ENCODE results near the gene CHCHD6.

CHCHD6 gene

DNA sequence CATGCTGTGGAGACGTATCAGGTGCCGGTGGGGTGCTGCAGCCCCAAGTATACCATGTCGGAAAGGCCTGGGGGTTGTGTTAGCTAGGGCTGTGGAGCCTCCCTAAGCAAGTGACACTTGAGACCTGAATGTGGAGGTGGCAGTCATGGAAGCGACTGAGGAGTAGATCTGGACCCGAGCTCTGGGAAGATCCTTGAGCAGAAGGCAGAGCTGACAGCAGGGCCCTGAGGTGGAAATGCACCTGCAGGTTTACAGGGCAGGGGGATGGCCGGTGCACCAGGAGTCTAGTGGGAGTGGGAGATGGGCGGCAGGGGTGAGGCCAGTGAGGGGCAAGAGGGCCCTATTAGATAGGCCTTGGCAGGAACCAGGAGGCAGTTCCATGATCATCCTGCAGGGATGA is 187.1 kb downstream of the CHCHD6 start:
- FAIRE-seq (no peak), DNase-seq (ENCODE audit: low spot score) (no peak)

DNA sequence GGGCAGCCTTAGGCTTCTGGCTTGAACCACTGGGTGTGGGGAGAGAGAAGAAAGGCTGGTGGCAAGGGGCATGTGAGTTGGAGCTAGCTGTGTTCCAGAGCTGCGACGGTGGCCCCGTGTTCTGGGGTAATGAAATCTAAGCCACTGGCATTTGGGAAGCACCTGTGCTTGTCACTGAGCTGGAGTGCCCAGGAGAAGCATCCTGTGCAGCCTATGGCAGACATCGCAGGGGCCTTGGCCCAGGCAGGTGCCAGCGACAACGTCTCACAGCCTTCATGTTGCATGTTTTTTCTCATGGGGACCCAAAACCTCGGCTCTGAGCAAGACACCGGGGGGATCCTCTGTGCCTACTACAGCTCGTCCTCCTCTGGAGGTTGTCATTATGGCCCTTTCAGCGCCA is 187.8 kb downstream of the CHCHD6 start:
- no peak for FAIRE-seq
- no peak for DNase-seq (ENCODE audit: low spot score)

DNA sequence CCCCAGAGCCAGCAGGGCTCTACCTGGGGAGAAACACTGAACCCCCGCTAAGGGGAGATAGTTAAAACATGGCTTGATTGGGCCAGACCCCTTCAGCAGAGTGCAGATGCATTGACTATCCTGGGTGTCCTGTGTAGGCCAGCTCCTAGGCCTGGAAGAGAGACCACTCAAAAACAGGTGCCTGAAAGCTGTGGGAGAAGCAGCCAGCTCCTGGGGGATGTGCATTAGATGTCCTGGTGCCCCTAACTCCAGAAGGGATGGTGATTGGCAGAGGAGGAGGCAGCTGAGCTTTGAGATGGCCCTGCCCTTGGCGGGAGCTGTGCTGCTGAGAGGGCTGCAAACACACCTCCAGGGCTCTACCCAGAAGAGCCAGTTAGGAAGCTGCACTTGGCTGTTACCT is 189.6 kb downstream of the CHCHD6 start:
- FAIRE-seq (no peak), DNase-seq (ENCODE audit: low spot score) (no peak)

DNA sequence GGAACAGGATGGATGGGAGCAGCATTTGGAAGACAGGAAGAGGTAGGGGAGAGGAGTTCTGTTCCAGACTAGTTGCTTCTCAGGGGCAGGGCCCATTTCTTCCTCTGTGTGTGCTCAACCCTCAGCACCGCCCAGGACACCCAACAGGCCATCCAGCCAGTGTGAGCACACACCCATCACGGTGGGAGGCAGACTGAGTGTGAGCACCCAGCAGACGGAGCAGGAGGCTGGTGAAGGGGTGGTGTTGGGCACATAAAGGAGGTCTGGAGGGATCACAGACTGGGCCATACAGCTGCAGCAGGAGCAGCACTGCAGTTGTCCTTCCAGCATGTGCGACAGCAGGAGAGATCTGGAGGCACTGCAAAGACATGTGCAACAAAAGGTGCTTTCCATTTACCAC is 190.4 kb downstream of the CHCHD6 start:
- FAIRE-seq (no peak), DNase-seq (ENCODE audit: low spot score) (no peak)

DNA sequence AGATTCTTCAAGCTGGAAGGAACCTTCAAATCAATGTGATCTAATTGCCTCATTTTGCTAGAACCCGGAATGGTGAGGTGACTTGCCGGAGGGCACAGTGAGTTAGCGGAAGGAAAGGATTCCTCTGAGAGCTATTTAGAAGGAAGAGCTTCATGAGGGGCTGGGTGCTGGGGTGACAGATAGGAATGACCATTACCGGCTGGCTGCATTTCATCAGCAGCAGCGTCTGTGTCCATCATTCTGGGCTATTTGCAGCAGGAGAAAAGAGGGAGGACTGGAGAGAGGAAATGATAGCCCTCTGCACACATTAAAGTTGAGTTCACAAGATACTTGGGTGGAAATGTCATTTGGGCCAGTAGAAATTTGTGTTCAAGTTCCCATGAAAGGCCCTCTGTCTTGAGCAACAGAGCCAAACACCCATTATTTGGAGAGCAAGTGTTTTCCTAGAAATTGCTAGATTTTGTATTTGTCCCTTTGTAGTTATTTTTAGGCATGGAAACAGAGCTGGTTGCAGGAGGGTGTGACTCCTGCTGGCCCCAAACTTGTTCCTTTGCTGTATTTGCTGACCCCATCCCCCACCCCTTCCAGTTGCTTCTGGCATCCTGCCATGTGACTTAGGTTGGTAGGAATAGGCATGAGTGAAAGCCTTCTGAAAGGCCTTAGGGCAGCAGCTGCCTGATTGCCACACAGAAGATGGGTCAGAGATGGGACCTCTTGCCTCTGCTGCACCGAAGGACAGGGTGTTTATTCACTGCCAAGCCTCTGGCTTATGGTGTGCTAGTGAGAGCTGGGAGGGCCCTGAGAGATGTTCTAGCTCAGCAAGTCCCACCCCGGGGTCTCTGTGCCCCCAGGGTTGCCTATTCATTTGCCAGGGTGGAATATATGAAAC is 191.4 kb downstream of the CHCHD6 start:
- FAIRE-seq (no peak), DNase-seq (ENCODE audit: low spot score) (no peak)

DNA sequence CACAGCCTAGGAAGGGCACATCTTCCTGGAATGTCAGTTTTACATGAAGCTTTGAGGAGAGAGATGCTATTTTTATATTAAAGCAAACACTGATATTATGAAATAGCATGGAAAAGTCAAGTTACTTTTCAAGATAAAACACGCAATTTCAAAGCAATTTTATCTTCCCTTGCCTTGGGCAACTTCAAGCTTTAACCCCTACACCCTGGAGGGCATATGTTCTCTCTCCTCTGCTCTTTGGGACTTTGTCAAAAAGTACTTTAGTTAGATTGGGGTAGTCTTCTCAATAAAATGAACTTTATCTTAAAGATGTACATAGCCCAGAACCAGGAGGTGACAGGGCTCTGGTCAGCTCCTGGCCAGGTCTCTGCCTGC is 192.0 kb downstream of the CHCHD6 start:
- FAIRE-seq (no peak), DNase-seq (ENCODE audit: low spot score) (no peak)

DNA sequence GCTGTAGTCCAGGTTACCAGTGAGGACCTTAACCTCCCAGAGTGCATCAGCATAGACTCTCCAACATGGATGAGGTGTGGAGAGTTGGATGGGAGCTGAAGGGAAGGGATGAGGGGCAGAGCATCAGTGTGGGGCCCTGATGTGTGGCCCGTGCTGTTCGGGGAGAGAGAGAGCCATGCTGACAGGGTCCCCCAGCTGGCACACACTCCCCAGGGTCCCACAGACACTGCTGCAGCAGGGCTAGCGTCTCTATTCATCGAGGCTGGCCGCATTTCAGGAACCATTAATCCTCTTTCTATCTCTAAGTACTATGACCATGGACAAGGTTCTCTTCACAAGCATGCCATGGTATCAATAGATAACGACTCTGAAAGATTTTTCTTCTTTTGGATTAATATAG is 192.9 kb downstream of the CHCHD6 start:
- no peak for FAIRE-seq
- DNase-seq (ENCODE audit: low spot score), result no peak

DNA sequence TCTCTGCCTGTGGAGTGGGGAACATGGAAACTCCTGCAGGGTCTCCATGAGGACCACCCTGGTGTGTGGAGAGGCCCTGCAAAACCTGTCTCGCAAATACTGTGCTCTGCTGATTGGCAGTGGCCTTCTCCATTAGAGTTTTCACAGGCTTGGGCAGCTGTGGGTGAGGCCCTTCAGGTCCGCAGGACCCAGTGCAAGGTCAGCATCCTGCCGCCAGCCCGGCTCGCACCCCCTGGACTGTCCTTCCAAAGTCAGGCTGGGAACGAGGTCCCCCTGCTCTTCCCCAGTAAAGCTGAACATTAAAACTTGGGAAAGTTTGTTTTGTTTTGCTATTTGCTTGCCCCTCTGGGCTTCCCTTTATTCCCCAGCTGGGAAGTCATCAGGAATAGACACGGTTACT is 193.9 kb downstream of the CHCHD6 start:
- DNase-seq (ENCODE audit: low spot score) (no peak), FAIRE-seq (no peak)

DNA sequence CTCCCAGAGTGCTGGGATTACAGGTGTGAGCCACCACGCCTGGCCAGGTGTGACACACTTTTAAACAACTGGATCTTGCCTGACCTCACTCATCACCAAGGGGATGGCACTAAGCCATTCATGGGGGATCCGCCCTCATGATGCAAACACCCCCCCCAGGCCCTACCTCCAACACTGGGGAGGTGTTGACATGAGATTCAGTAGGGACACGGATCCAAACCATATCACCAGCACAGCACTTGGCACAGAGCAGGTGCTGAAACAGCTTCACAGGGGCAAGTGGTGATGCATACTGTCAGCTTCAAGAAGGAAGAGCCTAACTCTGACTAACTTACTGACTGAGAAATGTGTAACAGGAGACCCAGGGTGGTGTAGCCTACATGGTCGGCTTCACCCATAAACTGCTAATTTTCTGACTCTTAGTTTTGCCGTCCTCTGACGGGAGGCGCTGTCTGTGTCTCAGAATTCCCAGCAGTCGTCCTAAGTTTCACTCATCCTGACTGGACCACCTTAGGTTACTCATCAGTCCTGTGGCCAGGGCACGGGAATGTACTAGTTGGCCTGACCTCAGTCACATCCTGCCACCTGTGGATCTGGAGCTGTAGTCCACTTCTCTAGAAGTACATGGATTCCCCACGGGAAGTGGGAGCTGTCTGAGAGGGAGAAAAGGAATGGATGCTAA is 197.0 kb downstream of the CHCHD6 start:
- FAIRE-seq, result no peak
- peak; percentile 38 for DNase-seq (ENCODE audit: low spot score)

DNA sequence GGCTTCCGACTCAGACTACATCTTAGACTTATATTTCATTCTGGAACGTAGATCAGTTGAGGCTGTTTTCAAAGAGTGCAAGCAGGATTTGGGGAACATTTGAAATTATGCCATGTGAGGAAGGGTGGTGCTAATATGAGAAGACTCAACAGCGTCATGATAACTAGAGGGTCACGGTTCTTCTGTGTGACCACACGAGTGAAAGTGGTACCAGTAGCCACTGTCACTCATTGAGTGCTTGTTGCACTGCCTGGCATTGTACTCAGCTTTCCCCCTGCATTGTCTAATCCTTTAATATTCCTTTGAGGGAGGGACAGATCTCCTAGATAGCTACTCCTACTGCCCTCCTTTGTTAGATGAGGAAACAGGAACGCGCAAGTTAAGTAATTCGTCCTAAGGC is 197.6 kb downstream of the CHCHD6 start:
- DNase-seq (ENCODE audit: low spot score) (no peak), FAIRE-seq (no peak)

DNA sequence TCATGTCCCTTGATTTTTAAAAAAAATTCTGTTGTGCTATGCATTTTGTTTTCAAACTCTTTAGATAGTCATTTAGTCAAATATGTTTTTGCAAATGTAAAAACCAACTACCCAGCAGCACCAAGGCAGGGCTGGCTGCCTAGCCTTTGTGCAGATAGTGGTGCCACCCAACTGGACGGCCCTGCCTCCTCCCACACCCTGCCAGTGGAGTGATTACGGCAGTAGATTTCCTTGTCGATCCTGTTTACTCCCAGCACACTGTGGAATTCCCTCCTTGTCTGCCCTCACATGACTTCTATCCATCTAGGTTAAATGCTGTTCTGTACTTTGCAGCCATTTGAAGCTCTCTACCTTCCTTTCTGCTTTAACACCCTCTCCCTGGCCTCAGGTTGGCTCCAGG is 199.5 kb downstream of the CHCHD6 start:
- DNase-seq (ENCODE audit: low spot score), result no peak
- FAIRE-seq, result no peak

DNA sequence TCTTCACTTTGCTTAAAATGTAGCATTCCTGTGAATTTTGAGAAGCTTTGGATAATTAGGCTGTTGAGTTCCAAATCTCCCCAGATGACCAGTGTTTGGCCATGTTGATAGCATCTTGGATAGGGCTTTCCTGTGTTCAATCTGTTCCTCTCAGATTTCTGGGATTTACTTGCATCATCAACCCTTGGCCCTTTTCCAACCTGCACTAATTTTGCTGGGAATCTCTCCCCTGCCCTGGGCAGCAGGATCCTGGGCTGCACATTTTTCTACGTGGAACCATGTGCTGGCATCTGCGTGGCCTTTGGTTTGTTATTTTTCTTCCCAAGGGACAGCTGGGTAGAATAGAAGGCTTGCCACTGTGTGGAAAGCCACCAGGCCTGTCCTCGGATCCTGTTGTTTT is 203.5 kb downstream of the CHCHD6 start:
- DNase-seq (ENCODE audit: low spot score), result no peak
- no peak for FAIRE-seq

DNA sequence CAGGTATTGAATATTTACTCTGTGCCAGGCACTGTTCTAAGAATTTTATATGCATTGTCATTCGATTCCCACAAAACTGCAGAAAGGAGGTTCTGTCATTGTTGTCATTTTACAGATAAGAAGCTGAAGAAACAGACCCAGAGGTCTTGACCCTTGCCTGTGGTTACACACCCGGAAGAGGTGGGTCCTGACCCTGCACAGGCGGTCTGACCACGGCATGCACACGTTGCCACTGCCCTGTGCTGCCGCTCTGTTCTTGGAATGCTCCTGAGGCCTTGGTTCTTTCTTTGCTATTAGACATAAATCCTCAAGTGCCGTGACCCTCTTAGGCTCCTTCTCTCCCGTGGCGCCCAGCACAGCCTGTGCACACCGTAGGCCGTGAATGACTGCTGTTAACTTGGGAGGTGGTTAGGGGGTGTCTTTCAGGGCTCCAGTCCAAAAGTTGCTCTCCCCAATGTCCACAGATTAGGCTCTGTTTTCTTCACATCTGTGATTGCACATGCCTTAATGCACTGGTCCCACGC is 204.8 kb downstream of the CHCHD6 start:
- DNase-seq (ENCODE audit: low spot score) (peak; percentile 58), FAIRE-seq (no peak)

DNA sequence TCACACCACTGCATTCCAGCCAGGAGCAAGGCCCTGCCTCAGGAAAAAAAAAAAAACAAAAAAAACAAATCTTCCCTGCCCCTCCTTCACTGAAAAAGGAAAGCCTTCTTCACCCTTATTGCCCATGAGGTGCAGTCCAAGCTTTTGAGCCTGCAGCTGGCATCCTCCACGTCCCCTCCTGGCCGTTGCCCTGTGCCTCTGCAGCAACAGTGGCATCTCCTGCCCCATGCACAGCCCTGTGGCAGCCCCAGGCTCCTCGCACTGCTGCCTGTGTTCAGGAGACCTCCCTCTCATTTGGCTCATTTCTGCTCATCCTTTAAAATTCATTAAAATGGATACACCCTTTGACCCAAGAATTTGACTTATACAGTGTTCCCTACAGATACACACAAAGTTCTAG is 206.2 kb downstream of the CHCHD6 start:
- DNase-seq (ENCODE audit: low spot score) (no peak), FAIRE-seq (no peak)

DNA sequence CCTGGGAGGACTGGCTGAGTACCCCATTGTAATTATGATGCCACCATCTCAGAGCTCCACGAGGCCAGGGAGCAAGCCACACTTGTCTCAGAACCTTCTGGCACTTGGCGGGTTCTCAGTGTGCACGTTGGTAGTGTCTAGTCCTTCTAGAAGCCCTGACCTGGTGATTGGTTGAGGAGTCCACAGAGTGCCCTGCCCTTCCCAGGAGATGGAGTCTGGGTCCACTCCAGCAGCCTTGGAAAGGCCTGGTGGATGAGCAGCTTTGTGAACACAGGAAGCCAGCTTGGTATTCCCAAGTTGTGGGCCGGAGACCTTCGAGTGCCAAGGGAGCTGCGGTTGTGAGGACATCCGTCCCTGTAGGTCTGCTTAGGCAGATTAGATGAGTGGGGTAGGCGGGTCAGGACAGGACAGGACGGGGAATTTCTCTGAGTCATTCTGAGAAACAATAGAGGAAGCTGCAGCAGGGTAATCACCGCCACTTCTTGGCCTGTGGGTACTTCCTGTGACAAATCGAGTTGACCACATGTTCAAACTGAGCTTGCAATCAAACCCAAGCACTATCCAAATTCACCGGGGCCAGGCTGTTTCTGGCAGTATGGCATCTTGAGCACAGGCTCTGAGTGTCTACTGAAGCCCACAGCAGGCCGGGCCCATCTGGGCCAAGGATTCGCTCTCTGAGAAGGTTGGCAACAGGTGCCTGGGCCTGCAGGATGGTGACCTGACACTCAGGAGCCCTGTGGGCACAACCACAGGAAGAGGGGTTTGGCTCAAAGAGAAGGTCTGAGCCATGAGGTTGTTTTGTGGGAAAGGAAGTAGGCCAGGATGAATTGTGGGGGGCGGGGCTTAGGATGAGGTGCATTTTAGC is 207.4 kb downstream of the CHCHD6 start:
- FAIRE-seq, result peak; percentile 95
- DNase-seq (ENCODE audit: low spot score), result peak; percentile 97

DNA sequence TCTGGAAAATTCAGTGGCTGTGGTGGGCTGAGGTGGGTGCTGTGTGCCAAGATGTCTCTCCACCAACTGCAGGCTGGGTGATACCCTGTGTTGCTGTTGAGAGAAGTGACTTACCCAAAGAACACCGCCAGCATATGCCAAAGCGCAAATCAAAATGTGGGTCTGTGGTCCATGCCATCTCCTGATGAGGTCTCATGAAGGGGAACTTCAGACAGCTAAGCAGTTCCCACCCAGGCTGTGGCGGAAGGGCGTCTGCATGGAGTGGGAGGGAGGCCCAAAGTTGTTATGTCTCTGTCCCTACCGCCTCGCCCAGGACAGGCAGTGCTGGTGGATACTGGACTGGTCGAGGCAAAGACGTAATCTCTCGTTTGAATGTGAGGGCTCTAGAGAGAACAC is 208.0 kb downstream of the CHCHD6 start:
- no peak for FAIRE-seq

DNA sequence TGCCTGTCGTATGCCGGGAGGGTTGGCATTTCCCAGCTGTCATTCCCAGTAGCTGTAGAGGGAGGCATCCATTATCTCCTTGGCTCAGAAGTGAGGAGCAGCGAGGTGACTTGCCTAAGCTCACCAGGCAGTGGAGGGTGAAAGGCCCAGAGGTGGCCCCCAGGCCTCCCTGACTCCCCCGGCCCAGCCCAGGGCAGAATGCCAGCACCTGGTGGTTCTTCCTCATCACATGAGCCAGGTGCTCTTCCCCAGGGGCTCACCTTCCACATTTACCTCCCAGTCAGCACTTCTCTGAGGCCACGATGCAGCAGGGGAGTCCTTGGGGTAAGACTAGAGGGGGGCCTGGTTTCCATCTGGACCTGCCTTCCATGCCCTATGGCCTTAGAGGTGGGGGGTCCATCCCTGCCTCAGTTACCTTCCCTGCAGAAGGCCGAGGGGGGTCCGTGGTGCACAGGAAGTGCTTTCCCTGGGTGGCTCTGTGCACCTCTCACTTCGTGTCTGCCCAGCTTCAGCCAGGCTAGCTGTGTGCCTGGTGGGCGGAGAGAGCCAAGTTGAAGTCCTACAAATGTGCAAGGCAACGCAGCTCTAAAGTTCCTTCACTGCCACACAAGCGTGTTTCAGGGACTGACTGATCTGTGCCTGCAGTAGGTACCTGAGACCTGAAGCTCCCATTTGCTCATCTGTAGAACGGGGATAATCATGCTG is 208.6 kb downstream of the CHCHD6 start:
- DNase-seq (ENCODE audit: low spot score) (no peak), FAIRE-seq (no peak)

More for the DNA sequence above, 208.0 kb downstream of the CHCHD6 start:
- DNase-seq (ENCODE audit: low spot score), result no peak

DNA sequence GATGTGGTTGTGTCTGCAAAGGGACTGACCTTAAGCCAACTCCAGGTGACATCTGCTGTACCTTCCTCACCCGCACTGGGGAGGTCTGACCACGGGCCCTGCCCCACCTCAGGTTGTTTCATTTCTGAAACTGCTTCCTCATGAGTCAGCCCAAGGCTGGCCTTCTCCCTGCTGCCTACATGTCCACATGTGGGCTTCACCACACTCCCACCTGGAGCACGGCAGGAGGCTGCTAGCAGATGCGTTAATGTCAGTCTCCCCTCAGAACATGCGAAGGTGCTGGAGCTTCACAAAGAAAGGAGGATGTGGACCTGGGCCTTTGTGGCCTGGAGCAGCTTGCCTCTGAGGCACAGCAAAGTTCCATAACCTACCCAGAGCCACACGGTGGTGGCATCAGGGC is 209.5 kb downstream of the CHCHD6 start:
- DNase-seq (ENCODE audit: low spot score) (peak; percentile 58), FAIRE-seq (no peak)

DNA sequence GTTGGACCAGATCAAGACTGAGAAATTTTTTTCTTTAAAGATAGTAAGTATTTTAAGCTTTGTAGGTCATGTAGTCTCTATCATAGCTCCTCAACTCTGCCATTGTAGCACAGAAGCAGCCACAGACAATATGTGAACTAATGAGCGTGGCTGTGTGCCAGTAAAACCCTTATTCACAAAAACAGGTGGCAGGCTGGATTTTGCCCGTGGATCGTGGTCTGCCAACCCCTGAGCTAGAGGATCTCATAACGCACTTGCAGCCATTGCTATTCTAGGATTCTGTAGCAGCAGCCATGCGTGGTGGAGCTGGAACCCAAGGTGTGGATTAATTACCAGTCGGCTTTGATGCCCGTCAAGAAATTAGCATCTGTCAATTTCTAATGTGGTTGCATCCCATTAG is 210.2 kb downstream of the CHCHD6 start:
- FAIRE-seq (no peak), DNase-seq (ENCODE audit: low spot score) (no peak)

DNA sequence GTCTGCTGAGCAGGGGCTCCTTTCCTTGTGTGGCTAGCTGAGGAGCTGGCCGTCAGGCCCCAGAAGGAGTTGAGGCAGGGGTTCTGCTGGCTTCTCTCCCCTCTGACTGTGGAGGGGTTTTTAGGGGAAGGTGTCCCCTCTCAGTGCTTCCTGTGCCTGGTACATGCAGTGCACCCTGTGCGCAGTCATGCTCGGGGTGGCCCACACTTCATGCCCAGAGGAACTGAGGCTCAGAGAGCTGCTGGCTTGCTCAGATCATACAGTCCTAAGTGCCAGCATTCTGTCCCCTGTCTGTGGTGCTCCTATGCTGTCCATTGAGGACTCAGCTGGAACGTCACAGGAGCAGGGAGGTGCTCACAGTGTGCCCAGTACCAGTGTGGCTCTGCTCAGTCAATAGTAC is 211.0 kb downstream of the CHCHD6 start:
- FAIRE-seq, result no peak

DNA sequence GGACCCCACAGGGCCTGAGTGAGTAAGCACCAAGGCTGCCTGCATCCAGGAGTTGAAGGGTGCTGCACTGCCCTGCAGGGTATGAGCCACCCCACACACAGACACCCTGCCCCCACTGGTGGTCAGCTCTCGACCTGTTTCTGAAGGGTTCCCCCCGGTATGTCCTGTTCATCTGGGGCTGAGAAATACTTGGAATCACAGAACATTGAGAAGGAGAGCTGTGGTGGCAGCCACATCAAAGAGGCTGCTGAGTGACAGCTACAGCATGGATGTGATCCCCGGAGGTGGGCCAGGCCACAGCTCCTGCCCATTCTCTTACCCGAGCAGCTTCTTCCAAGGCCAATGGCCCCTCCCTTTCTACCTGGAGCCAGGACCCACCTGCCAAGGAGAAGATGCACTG is 212.5 kb downstream of the CHCHD6 start:
- DNase-seq (ENCODE audit: low spot score) (no peak), FAIRE-seq (no peak)

More for the DNA sequence above, 211.0 kb downstream of the CHCHD6 start:
- DNase-seq (ENCODE audit: low spot score), result no peak
